GM21825 (cell line): ENCODE data around the gene THAP4.

ENCODE experiments used
- ATAC-seq: cut with Tn5 transposase; IDR thresholded peaks from one replicate; pipeline ENCODE4 v1.9.1; 2021; ENCODE audit warnings: mild to moderate bottlenecking, moderate library complexity; ENCODE audit not compliant: unreplicated experiment

The THAP4 gene

DNA sequence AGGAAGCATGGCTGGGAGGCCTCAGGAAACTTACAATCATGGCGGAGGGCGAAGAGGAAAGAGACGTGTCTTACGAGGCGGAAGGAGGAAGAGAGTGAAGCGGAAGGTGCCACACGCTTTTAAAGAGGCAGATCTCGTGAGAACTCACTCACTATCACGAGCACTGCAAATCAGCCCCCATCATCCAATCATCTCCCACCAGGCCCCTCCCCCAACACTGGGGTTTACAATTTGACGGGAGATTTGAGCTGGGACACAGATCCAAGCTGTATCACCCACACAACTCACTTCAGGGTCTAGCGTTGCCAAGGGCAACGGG lies 83.5 kb downstream of the THAP4 start:
- ATAC-seq = no peak

DNA sequence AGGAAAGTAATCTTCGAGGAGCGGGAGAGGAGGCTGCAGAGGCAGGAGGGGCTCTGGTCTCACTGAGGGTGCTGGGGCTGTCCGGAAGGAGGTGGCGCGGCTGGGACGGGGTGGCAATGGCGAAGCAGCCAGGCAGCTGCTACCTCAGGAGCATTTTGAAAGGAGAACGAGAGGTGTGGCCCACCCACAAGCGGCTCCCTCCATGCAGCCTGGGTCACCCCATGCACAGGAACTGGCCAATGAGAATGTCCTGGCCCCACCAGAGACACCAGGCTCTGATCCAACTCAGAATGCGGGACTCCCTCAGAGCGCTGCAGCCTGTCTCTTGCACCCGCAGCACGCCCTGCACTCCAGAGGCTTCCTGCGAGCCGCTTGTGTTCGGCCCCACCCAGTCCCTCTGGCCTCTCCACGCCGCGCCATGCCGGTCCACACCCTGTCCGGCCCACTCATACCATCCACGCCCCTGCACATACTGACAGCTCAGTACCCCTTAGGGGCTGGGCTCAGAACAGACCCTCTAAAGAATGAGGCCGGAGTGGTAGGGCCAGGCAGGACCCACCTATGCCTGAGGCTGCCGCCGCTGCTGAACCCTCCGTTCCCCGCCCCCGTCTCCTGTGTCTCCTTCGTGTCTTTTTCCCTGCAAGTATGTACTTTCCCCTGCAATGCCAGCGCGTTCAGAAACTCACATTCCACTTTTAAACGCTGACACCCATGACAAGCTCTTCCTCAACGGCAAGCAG lies 84.8 kb downstream of the THAP4 start:
- no peak for ATAC-seq

- ATAC-seq = no peak
Observed at GRCh38 chr2:241551599-241551997, 85.4 kb downstream of the THAP4 start.

DNA sequence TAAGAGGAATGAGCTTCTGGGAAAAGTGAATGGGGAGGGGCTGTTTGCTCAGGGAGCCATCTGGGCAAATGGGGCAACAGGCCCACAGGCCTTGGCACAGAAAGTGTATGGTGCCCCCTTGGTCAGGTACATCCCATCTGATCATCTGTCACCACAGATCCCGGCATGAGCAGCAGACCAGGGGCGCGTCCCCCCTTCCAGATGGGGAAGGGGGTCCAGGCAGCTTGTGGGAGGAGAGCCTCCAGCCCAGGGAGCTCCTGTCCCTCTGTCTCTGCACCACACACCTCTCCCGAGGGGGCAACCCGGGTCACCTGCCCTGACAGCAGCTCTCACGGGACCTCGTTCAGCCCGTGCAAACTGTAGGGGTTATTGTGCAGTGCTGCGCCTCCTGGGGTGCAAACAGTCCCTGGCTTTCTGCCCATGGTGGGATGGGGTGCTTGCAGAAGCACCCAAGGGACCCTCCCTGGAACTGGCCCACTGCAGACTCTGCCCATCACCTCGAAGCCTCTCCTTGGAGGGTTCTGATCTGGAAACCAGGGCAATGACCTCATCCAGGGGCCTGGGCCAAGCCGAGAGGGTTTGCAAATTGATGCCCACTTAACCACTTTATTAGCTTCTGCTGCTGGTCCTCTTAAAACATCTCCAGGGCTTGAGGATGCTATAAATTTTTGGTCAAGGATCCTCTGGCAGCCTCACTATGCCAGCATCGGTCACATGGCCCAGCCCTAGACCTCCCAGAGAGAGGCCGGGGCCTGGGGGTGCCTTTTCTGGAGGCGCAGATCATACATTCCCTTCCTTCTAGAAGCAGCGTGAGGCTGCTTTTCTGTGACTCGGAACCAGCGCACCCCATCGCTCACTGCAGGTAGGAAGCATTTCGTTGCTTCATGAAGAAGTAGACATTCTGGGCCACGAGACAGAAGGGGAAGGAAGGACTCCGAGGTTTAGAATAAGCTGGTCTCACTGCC lies 86.1 kb downstream of the THAP4 start:
- ATAC-seq = no peak

- no peak for ATAC-seq
Observed at GRCh38 chr2:241548451-241548835, 88.5 kb downstream of the THAP4 start.

DNA sequence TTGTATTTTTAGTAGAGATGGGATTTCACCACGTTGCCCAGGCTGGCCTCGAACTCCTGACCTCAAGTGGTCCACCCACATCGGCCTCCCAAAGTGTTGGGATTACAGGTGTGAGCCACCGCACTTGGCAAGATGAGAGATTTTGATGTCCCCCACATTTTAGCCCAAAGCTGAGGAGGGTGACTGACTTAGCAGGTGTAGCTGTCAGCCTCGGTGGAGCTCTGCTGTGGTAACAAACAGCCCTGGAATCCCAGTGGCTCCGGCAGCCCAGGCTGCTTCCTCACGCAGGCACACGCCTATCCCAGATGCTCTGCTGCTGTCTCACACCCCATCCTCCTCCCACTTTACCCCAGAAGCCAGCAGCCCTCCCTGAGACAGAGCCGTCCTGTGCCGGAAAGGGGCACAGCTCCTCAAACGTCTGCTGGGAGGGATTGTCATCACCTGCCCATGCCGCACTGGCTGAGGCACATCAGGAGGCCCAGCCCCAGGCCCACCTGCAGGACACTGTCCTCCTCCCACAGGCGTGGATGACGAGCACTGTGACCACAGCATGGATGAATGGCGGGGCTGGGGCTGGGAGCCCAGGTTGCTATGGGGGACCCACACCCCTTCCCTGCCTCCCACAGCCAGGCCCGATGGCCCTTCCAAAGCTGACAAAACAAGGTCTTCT lies 89.0 kb downstream of the THAP4 start:
- no peak for ATAC-seq

DNA sequence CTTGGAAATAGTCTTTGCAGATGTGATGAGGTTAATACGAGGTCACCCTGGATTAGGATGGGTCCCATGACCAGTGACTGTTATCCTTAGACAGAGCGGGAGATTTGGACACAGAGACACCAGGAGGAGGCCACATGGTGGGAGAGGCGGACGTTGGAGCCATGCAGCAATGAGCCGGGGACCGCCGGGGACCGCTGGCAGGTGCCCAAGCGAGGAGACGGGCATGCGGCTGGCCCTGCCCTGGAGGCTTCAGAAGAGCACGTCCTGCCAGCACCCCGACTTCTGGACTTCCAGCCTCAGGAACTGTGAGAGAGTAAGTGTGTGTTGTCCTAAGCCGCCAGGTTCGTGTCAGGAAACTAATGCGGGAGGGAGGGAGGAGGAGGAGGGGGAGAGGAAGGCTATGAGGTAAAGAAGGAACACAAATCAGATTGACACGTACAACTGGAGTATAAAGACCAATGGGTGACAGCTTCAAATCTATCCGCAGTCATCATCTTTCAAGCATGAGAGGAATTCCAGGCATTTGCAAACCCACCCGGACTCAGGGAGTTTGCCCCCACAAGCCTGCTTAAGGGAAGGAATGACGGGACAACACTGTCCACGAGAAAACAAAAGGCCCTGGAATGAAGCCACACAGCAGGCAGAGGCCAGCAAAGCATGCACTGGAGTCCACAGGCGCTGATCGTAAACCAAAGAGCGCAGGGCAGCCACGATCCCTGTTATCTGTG lies 90.0 kb downstream of the THAP4 start:
- no peak for ATAC-seq

- ATAC-seq = no peak
Observed at GRCh38 chr2:241545523-241546473, 91.2 kb downstream of the THAP4 start.

DNA sequence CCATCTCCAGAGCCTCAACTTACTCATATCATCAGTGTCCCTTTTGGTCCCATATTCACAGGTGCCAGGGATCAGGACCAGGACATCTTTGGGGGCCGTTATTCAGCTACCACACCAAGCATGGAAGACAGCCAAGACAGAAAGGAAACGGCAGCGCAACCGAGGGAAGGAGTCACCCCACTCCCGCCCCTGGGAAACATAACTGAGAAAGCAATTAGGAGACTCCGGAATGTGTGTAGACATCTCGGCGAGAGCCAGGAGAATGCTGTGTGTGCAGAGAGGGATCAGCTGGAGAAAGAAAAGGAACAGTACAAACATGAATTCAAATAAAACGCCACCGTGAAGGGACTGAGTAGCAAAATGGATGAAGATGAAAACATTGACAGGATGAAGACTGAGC lies 91.9 kb downstream of the THAP4 start:
- no peak for ATAC-seq

- ATAC-seq = no peak
Observed at GRCh38 chr2:241542278-241542605, 94.7 kb downstream of the THAP4 start.

DNA sequence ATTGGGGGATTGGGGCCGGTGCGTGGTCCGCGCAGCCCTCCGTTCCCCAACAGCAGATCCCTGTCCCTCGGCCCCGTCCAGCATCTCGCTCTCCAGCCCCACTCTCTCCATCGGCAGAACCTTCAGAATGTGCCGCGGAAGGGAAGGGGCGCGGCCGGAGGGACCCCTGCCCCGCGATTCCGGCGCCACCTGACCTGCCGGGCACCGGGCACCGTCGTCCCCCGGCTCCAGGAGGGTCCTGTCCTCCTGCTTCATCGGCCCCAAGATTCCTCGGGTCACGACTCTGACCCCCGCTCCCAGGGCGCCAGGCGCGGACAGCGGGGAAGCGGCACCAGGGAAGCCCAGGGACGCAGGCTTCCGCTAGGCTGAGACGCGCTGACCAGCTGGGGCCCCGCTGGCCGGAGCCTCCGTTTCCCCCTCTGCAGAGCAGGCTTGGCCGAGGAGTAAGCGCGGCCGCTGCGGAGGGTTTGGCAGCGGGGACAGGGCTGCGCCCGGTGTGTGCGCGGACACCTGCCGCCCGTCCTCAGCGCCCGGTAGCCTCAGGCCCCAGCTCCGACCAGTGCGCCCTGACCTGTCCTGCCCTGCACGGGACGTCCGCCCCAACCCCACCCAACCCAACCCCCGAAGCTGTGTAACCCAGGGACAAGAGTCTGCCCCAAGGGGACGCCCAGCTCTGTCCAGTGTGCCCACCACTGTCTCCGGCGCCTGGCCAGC lies 95.2 kb downstream of the THAP4 start:
- no peak for ATAC-seq

DNA sequence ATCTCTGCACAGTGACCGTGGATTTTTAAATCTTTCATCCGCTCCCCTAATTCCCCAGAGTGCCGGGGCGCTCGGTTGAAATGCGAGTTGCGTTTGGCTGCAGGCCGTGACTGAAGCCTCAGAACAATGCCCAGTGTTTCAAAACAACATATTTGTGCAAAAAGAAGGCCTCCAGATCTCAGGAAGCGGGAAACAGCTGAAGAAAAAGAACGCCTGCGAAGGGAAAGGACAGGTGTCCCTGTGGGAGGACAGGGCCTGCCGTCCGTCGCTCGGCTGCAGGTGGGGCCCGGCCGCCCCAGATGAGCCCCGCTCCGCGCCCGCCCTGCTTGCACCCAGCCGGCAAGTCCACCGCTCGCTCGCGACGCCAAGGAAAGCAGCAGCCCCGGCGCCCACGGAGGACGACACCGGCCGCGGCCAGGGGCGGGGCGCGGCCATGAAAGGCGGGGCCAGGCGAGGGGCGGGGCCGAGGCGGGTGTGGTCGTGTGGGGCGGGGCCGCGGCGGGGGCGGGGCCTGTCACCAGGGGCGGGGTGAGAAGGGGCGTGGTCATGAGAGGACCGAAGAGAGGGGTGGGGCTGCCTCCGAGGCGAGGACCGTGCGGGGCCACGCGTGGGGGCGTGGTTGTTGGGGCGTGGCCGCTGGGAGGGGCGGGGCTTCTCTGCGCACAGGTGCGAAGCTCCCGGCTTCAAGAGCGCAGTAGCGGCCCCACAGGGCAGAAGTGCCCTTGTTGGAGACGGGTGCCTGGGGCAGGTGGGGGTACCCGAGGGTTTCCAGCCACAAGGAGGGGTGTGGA lies 96.0 kb downstream of the THAP4 start:
- ATAC-seq = no peak

DNA sequence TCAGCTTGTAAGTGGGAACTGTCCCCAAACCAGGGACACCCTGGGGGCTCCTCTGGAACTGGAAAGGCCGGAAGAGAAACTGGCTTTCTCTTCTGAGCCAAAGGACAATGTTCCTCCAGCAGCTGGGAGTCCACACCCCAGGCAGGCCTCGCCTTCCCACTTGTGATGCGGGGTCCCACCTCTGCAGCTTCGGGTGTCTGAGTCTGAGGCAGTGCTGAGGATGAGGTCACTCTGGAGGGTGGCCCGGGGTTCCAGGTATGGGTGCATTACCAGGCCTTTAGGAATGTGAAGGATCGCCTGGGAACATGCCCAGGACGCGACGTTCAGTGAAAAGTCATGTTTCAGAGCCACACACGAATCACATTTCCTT lies 96.6 kb downstream of the THAP4 start:
- no peak for ATAC-seq

DNA sequence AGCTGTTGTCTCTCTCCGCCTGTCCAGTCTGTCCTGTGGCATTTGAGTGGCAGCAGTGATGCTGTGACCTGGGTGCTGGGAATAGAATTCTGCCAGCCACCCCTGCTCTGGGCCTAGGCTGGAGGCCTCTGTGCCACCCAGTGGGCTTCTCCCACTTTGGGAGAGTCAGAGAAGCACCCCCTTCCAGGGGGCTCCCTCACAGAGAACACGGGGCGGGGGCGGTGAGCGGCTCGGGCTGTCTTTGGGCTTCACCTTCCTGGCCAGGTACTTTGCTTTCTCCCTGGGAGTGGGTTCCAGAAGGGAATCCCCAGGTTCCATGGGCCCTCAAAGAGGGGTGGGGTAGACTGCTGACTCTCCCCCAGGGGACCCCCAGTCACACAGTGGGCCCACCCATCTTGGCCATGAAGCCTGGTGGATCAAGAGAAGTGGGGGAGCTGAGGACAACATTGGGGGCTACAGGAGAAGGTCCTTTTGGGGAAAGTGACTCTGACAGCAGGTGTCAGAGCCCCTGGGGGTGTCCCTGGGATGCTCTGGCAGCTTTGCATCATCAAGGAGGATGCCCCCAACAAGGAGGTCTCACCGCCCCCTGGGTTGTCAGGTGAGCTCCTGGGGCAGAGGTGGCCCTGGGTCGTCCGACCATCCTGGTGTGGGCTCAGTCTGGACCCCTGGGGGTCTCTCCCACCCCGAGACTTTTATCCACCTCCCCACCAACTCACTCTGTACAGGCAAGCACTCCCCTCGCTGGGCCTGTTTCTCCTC lies 97.2 kb downstream of the THAP4 start:
- ATAC-seq = no peak

DNA sequence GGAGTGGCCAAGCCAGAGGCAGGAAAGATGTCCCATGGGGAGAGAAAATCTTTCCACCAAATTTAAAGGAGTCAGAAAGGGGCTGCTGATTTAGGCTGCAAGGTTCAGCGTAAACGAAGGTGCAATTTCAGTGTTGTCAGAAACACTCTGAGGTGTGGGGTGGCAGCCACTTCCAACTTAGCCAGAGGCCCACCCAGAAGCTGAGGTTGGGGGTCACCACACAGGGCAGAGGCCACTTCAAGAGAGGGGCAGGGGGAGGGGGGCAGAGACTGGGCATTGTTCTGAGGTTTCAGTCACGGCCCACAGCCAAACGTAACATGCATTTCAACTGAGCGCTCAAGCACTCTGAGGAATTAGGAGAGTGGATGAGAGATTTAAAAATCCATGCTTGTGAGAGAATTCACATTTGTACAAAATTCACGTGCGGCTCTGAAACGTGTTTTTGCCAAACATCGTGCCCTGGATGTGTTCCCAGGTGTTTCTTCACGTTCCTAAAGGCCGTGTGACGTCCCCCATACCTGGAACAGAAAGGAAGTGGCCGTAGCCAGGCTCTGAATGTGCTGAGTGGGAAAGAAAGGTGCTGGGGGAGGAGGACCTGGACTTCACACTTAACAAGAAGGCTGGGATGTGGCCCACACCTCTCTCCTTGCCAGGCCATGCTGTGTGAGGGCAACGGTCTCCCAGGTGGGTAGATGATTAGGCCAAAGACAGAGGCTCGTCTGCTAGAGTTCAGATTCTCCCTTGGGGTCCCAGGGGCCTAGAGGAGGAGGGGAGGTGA lies 97.9 kb downstream of the THAP4 start:
- no peak for ATAC-seq

- no peak for ATAC-seq
Observed at GRCh38 chr2:241535871-241536655, 100.9 kb downstream of the THAP4 start.
